Right lobe of liver (tissue), 6 donors: ENCODE measurements around the gene ANOS1. TPM values are rescaled to one million over a fixed set of nuclear protein-coding genes. Genes with fewer than 3 reads are reported as not detected.

Experiments used
- ATAC-seq, 4 donors: fragments of 200-7000 bp; cut with Tn5 transposase; one replicate each; pipeline ENCODE4 v1.9.1; 2020; ENCODE audit warnings: mild to moderate bottlenecking in 4 of 4, moderate library complexity in 4 of 4
- DNase-seq, 3 donors: peaks; one replicate each; pipeline ENCODE4 v3.0.0-alpha.2; 2020
- H3K27ac ChIP-seq, 3 donors: fragments of 200-600 bp; one replicate each; pipeline ENCODE4 v1.8.0; 2022
- H3K27me3 ChIP-seq, 2 donors: fragments of 200-600 bp; one replicate each; pipeline ENCODE4 v1.8.0; 2022
- H3K36me3 ChIP-seq, 4 donors: fragments of 200-600 bp; sonication (generic) in 1 of 4; one replicate each; pipeline versions ENCODE4 v1.5.1 to v1.8.0; 2017 to 2022; ENCODE audit warnings: control low read depth in 1 of 4
- H3K4me1 ChIP-seq, 4 donors: fragments of 200-600 bp; sonication (generic) in 1 of 4; one replicate each; pipeline versions ENCODE4 v1.5.1 to v1.8.0; 2017 to 2022; ENCODE audit warnings: control low read depth in 1 of 4
- H3K4me3 ChIP-seq, 3 donors: fragments of 200-600 bp; one replicate each; pipeline ENCODE4 v1.8.0; 2022
- H3K9me3 ChIP-seq, 4 donors: fragments of 200-600 bp; sonication (generic) in 1 of 4; one replicate each; pipeline versions ENCODE4 v1.5.1 to v1.8.0; 2017 to 2022; ENCODE audit warnings: control low read depth in 1 of 4
- CTCF ChIP-seq, 4 donors: fragments of 200-600 bp in 3 of 4; fragments of 450-650 bp in 1 of 4; IDR thresholded peaks; one replicate each; pipeline versions ENCODE4 v1.5.1 to v1.8.0; 2016 to 2022; ENCODE audit warnings: antibody characterized with exemption in 4 of 4, mild to moderate bottlenecking in 2 of 4
- POLR2A ChIP-seq: fragments of 450-650 bp; IDR thresholded peaks from one replicate; pipeline ENCODE4 v1.6.1; 2017; ENCODE audit warnings: antibody characterized with exemption, mild to moderate bottlenecking
- WGBS: methylation state at CpG from one replicate; pipeline ENCODE4 v1.1.6; 2018; ENCODE audit warnings: low coverage, low lambda C conversion rate; ENCODE audit not compliant: insufficient coverage; ENCODE audit errors: missing lambda C conversion rate; 5-methylcytosine and 5-hydroxymethylcytosine counted together
- intact Hi-C, 2 donors: fragments of 100-400 bp; cut with DNase I; formaldehyde crosslinking; loops; one replicate each; pipeline versions ENCODE4 v1.11.2 to v1.14.1; 2022
- total RNA-seq, 6 experiments: library from RNA; depleted of rRNA in 2 of 6; stranded (reverse); fragments of >200 nt in 2 of 6; fragmentation: NEBNext Ultra II Directional in 3 of 6; extraction: Animal tissue kit (Norgen Biotek cat#: 25700) in 3 of 6; gene quantifications; one replicate each; pipeline versions ENCODE4 v1.1.0 to v1.2.4, GENCODE V29; 2016 to 2023
- donor health status: DM: no; HTN: yes; CAD: no.
- donor health status: DM: no; HTN: no; CAD: no.
- donor health status: DM: no; HTN: no; CAD: no.
- donor health status: DM: no; HTN: yes; CAD: no.
- donor health status: DM: no; HTN: yes; CAD: no.

ANOS1 gene
- total RNA-seq, 6 experiments from 2014 or later: 0.22 to 0.81 (median 0.55) TPM

GRCh38 chrX:8683687-8684086, 48.2 kb downstream of the ANOS1 start:
- TF ChIP-seq POLR2A (no peak), CTCF (IDR thresholded peaks at IDR 0.05) (no peak)
- Histone ChIP-seq H3K4me3 (no peak overlapping the region), H3K27me3 (no peaks in the 10 kb centered on the region), H3K4me1 (no peaks in the 10 kb centered on the region), H3K27ac (no peak overlapping the region), H3K9me3 (no peaks in the 10 kb centered on the region), H3K36me3 (no peaks in the 10 kb centered on the region)
- DNase-seq (no peak), ATAC-seq (no peak)
- intact Hi-C loops: no loop called here
- WGBS: 52% methylated on average over 3 of the region's 5 CpGs

- intact Hi-C loops: no loop called here
- Histone ChIP-seq H3K4me1 (no peaks in the 10 kb centered on the region), H3K4me3 (no peak overlapping the region), H3K27me3 (no peaks in the 10 kb centered on the region), H3K27ac (no peak overlapping the region), H3K9me3 (no peaks in the 10 kb centered on the region), H3K36me3 (no peaks in the 10 kb centered on the region)
- TF ChIP-seq POLR2A (no peak), CTCF (IDR thresholded peaks at IDR 0.05) (no peak)
- ATAC-seq (no peak), DNase-seq (no peak)
- WGBS: 77% methylated on average over 7 of the region's 7 CpGs
Measured at GRCh38 chrX:8679550-8679949, 52.4 kb downstream of the ANOS1 start.

GRCh38 chrX:8675006-8675630, 56.8 kb downstream of the ANOS1 start:
- intact Hi-C loops: no loop called here
- no peak for TF ChIP-seq CTCF (IDR thresholded peaks at IDR 0.05)
- TF ChIP-seq POLR2A: no peak
- Histone ChIP-seq H3K4me3 (no peak overlapping the region), H3K27me3 (no peaks in the 10 kb centered on the region), H3K9me3 (no peaks in the 10 kb centered on the region), H3K27ac (no peak overlapping the region), H3K36me3 (no peaks in the 10 kb centered on the region), H3K4me1 (no peaks in the 10 kb centered on the region)
- DNase-seq (no peak), ATAC-seq (no peak)
- 54% methylated on average over 6 of the region's 6 CpGs for WGBS

- 52% methylated on average over 5 of the region's 5 CpGs for WGBS
- no peak for ATAC-seq
- intact Hi-C loops: no loop called here
Measured at GRCh38 chrX:8673201-8673600, 58.7 kb downstream of the ANOS1 start.

More at GRCh38 chrX:8673201-8673600, 58.7 kb downstream of the ANOS1 start:
- Histone ChIP-seq H3K4me1 (no peaks in the 10 kb centered on the region), H3K27ac (no peak overlapping the region), H3K9me3 (no peaks in the 10 kb centered on the region), H3K36me3 (no peaks in the 10 kb centered on the region), H3K27me3 (no peaks in the 10 kb centered on the region), H3K4me3 (no peak overlapping the region)
- DNase-seq: no peak
- TF ChIP-seq POLR2A (no peak), CTCF (IDR thresholded peaks at IDR 0.05) (no peak)
